SIG-M5 (cell line): ENCODE data around the gene EPB41L4B.
"Not testable (repeated sequence)": the region's sequence is repeated elsewhere in the genome, so short reads cannot be mapped to it uniquely, and the experiment has no call there.

Experiments used
- DNase-seq: peaks from one replicate; lab custom pipeline; 2025; lab: John Stamatoyannopoulos, UW

The EPB41L4B gene

GRCh38 chr9:109297899-109298298 lies 23.0 kb downstream of the EPB41L4B start:
- DNase-seq = no peak

GRCh38 chr9:109295221-109296130 lies 25.4 kb downstream of the EPB41L4B start:
- no peak for DNase-seq

GRCh38 chr9:109290385-109290784 lies 30.5 kb downstream of the EPB41L4B start:
- DNase-seq = no peak

DNA sequence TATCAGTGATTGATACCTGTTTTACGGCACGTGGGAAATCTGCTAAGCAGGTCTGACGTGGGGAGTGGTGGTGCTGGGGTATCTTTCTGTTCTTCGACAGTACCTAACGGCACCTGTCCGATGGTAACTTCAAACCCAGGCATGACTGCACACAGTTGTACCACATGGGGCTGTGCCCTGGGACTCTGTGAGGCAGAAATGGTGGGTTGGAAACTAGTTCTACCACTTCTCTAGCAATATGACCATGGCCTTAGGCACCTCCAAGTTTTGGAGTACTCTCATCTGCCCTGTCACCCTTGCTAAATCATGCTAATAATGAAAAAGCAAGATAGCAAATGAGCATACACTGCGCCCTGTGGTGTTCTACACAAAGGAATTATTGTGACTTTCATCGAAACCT lies 30.9 kb downstream of the EPB41L4B start:
- no peak for DNase-seq

GRCh38 chr9:109289186-109289585 lies 31.7 kb downstream of the EPB41L4B start:
- no peak for DNase-seq

DNA sequence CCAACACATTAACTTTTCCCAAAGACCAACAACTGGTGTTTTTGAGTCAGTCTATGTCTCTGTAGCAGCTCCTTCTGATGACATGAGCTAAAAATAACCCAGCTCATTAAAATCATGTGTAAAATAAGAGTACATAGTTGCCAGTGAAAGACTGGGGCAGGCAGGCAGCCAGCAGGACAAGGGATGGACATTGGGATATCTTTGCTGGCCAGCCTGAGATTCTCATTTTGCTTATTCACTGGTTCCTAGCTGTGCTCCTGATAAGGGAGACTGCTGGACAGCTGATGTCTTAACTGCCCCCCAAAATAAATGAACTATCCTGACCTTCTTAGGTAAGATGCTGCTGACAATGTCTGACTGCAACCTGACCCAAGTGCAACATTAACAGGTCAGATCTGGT lies 33.9 kb downstream of the EPB41L4B start:
- DNase-seq = no peak

GRCh38 chr9:109286571-109286977 lies 34.3 kb downstream of the EPB41L4B start:
- no peak for DNase-seq

- not testable (repeated sequence) for DNase-seq
These were observed 37.2 kb downstream of the EPB41L4B start for GRCh38 chr9:109283672-109284071.

GRCh38 chr9:109283012-109283411 lies 37.8 kb downstream of the EPB41L4B start:
- no peak for DNase-seq

DNA sequence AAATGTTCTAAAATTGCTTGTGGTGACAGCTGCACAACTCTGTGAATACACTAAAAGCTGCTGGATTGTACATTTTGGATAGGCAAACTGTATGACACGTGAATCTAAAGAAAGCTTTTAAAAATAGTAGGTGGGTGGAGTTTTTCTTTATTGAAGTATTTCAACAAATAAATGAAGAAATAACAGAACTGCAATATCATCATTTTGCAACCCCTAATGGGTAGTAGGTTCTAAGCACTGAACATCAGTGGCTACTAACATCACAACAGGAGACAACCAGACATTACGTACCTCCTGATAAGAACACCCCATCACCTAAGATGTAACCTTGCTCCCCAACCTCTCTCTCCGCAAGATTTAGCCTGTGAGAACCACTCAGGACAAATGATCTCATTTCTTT lies 38.6 kb downstream of the EPB41L4B start:
- DNase-seq = no peak

- DNase-seq = no peak
These were observed 39.3 kb downstream of the EPB41L4B start for GRCh38 chr9:109281518-109281917.

GRCh38 chr9:109278848-109279247 lies 42.0 kb downstream of the EPB41L4B start:
- DNase-seq = no peak

DNA sequence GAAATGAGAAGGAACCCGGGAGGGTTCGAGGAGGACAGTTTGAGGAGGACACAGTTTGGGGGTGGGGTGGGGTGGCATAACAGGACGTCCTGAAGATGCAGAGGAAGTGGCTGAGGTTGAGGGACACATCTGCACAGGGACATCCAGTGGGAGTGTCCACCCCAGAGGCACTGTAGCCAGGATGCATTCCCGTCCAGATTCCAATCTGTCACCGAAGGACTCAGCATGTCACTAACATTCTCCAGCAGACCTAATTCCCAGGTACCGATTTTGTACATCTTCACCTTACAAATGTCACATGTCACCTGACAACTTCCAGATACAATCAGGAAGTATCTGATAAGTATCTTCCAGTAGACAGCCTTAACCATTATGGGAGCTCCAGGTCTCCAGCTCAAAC lies 42.6 kb downstream of the EPB41L4B start:
- no peak for DNase-seq

DNA sequence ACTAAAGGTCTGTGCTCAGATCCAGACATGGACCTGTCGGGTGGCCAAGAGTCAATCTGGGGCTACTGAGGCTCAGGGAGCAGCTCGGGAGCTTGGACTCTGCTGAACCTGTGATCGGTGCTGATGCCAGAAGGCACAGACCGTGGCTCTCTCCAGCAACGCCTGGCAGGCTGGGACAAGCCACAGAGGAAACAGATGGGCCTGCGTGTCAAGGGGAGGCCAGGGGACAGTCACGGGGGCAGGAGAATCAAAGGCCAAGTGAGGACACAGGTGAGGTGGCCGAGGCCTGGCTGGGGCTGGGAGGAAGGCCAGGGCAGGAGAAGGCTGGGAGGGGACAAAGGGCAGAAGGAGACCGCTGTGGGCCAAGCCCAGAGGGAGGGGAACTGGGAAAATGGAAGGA lies 43.4 kb downstream of the EPB41L4B start:
- no peak for DNase-seq

DNA sequence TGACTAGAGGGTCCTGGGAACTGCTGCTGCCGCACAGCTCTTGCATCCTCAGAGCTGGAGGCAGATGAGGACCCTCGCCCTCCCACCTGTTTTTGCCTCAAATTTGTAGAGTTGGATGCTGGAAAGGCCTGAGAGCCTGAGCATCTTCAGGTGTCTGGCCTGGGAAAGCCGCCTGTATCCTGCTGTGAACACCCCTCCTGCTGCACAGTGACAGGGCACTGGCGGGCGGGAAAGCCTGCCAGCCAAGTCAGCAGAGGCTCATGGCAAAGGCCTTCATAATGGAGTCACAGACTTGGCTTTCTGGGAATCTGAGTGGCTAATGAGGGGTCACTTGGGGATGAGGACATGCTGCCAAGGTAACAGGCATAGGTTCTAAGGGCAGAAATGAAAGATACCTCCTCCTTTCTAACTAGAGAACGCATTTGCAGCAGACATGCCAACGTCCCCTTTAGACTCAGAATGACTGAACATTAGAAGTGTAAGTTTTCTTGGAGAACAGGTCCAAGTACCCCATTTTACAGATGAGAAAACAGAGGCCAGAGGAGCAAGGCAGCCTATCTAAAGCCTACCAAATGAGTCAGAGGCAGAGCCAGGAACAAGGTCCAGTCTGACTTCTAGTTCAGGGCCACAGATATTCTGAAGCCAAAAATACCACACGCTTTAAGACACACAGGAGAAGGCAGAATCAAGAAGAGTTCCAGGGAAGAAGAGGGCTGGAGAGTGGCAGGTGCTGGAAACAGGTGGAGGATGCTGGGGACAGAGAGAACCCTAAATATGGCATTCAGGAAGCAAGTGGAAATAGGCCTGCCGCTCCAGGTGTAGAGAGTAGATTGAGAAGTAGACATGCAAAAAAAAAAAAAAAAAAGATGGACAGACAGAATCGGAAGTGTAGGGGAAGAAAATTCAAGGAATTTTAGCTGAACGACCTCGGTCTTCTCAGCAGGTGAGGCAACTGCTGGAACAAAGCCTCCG lies 44.1 kb downstream of the EPB41L4B start:
- no peak for DNase-seq

DNA sequence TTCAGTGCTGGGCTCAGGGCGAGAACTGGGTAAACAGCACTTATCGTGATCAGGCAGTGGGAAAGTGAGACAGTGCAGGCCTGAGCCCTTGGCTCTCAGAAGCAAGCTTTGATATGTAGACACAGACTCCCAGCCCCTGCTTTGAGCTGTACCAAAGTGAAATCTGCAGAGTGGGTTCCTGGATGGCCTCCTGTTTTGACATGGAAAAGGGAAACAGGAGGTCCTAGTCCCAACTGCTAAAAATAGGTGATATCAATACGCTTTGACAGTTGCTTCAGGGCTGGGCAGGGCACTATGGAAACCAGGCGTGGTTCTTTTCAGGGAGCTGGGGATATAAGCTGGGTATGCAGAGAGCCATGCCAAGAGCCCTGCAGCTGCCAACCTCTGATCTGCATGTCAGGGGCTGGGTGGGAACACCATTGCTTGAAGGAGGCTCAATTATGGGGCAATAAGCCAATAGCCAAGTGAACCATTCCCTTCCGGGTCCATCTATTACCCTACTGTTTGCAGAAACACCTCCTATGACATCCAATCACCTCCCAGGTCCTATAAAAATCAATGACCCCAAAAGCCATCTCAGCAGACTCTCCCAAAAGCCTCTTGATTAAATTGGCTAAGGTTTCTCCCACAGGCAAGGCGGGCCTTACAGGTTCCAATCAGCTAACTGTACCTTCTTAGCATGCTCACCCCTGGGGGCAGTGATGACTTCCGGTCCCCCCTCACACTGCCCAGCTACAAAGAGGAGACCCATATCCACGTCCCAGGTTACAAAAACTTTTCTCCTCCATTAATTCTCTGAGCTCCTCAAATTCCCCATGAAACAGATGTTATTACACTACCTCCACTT lies 45.8 kb downstream of the EPB41L4B start:
- no peak for DNase-seq

DNA sequence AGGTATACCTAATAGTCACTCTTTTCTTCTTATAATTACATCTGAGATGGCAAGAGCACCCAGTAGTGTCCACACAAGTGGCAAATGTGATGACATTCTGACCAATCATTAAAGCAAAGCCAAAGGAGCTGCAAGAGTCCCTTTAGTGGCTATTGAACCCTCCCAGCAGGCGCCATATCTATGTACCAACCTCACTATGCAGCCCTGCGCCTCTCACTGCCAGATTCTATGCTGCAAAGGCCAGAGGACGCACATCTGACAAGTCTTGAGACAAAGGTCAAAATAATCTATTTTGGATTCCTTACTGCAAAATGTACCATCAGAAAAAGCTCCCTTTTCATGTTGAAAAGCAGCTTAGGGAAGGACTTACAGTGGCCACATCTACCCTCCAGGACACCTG lies 47.0 kb downstream of the EPB41L4B start:
- DNase-seq = no peak

DNA sequence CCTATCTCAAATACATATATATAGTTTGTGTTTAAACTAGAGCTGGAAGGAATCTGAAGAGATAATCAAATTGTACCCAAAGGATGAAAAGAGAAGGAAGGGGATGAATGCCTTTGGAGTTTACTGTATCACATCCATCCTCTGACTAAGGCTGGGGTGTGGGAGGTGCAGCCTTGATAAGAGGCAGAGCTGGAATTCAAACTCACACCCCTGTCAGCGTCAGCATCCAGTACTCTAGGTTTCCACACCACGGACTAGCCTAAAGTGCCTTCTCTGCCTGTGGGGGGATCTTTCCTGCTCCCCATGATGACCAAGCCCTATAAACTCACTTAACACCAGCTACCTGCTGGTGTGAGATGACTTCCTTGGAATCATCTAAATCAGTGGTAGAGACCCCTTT lies 48.1 kb downstream of the EPB41L4B start:
- no peak for DNase-seq

DNA sequence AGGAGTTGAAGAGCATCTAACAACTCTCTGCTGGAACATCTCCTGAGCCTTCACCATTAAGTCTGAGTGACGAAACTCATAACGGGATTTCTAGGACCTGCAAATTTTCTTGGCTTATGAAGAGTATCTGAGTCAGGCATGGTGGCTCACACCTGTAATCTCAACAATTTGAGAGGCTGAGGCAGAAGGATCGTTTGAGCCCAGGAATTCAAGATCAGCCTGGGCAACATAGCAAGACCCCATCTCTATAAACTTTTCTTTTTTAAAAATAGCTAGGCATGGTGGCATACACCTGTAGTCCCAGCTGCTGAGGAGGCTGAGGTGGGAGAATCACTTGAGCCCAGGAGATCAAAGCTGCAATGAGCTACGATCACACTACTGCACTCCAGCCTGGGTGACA lies 48.8 kb downstream of the EPB41L4B start:
- DNase-seq = no peak

- DNase-seq = no peak
These were observed 49.6 kb downstream of the EPB41L4B start for GRCh38 chr9:109270971-109271925.

DNA sequence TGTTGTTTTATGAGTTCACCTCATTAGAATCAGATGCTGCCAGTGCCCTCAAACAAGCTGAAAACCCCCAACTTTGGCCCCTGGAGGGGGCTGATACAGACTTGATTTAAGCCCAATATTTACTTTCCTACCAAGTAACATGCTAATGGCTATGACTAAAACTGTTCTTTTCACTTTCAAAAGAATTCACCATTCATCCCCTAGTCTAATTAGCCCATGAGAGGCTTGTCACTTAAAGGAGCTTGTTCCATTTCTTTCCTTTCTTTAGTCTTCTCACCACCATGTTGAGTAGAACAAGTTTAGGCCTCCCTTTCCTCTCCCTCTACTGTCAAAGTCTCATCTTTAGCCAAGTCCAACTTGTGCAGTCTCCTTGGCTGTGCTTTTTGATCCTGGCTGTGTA lies 50.4 kb downstream of the EPB41L4B start:
- no peak for DNase-seq
